ENCODE results near the gene TGFB1. TPM values are rescaled to one million over a fixed set of nuclear protein-coding genes. Genes with fewer than 3 reads are reported as not detected.

The TGFB1 gene
- polyA plus RNA-seq, 1 experiment = 4.9 TPM

- H3K27ac ChIP-seq (ENCODE audit: low read depth, low read length) = no peak overlapping the region
- POLR2A ChIA-PET = no interaction called here
- TF ChIP-seq CTCF (IDR thresholded peaks at IDR 0.05; ENCODE audit: low read depth, low read length) = no peak
These were observed 44.9 kb upstream of the TGFB1 start for GRCh38 chr19:41398598-41398997.

GRCh38 chr19:41398050-41398418, 44.3 kb upstream of the TGFB1 start:
- peak overlapping the region; percentile 90 for H3K4me3 ChIP-seq (ENCODE audit: low read depth, low read length)
- ChIA-PET CTCF (no interaction called here), POLR2A (no interaction called here)
- TF ChIP-seq CTCF (IDR thresholded peaks at IDR 0.05; ENCODE audit: low read depth, low read length) = no peak
- DNase-seq (ENCODE audit: low read depth, low spot score) = no peak
- no peaks in the 10 kb centered on the region for H3K27me3 ChIP-seq (ENCODE audit: control insufficient read depth, insufficient read depth, low read length)
- H3K9me3 ChIP-seq (ENCODE audit: control insufficient read depth, insufficient read depth, low read length) = no peaks in the 10 kb centered on the region
- H3K27ac ChIP-seq (ENCODE audit: low read depth, low read length) = no peak overlapping the region

More at GRCh38 chr19:41398598-41398997, 44.9 kb upstream of the TGFB1 start:
- H3K4me3 ChIP-seq (ENCODE audit: low read depth, low read length) = peak overlapping the region; percentile 90
- H3K27me3 ChIP-seq (ENCODE audit: control insufficient read depth, insufficient read depth, low read length) = no peaks in the 10 kb centered on the region
- CTCF ChIA-PET = interaction anchor here (1.1 kb wide), 1 partner anchor 44 kb away, joined by 5 read pairs; no protein-coding TSS in a partner anchor
- no peak for DNase-seq (ENCODE audit: low read depth, low spot score)
- no peaks in the 10 kb centered on the region for H3K9me3 ChIP-seq (ENCODE audit: control insufficient read depth, insufficient read depth, low read length)

- DNase-seq (ENCODE audit: low read depth, low spot score) = peak; percentile 100
- Histone ChIP-seq H3K4me3 (ENCODE audit: low read depth, low read length) (peak within 1 kb of the TSS; percentile 93), H3K27ac (ENCODE audit: low read depth, low read length) (peak within 1 kb of the TSS; percentile 85), H3K9me3 (ENCODE audit: control insufficient read depth, insufficient read depth, low read length) (no peaks in the 10 kb centered on the region), H3K27me3 (ENCODE audit: control insufficient read depth, insufficient read depth, low read length) (no peaks in the 10 kb centered on the region)
- POLR2A ChIA-PET = no interaction called here
- TF ChIP-seq CTCF (IDR thresholded peaks at IDR 0.05; ENCODE audit: low read depth, low read length) = no peak
- CTCF ChIA-PET = no interaction called here
These were observed 43.6 kb upstream of the TGFB1 start, which contains the start of the genes BCKDHA and EXOSC5 for GRCh38 chr19:41397086-41398049. BCKDHA (plus strand) TSS chr19:41397818; CDS start chr19:41397828, 10 bp downstream. EXOSC5 (minus strand) TSS chr19:41397359; CDS start chr19:41397328, 31 bp downstream.

GRCh38 chr19:41395355-41395754, 41.6 kb upstream of the TGFB1 start:
- POLR2A ChIA-PET = no interaction called here
- no peak for DNase-seq (ENCODE audit: low read depth, low spot score)
- no peaks in the 10 kb centered on the region for H3K27me3 ChIP-seq (ENCODE audit: control insufficient read depth, insufficient read depth, low read length)
- no peak overlapping the region for H3K27ac ChIP-seq (ENCODE audit: low read depth, low read length)
- no peak for TF ChIP-seq CTCF (IDR thresholded peaks at IDR 0.05; ENCODE audit: low read depth, low read length)
- no peaks in the 10 kb centered on the region for H3K9me3 ChIP-seq (ENCODE audit: control insufficient read depth, insufficient read depth, low read length)
- H3K4me3 ChIP-seq (ENCODE audit: low read depth, low read length) = no peak overlapping the region
- CTCF ChIA-PET = no interaction called here

GRCh38 chr19:41392775-41393174, 39.1 kb upstream of the TGFB1 start:
- DNase-seq (ENCODE audit: low read depth, low spot score) = no peak
- TF ChIP-seq CTCF (IDR thresholded peaks at IDR 0.05; ENCODE audit: low read depth, low read length) = no peak
- POLR2A ChIA-PET = no interaction called here
- Histone ChIP-seq H3K4me3 (ENCODE audit: low read depth, low read length) (no peak overlapping the region), H3K9me3 (ENCODE audit: control insufficient read depth, insufficient read depth, low read length) (no peaks in the 10 kb centered on the region), H3K27ac (ENCODE audit: low read depth, low read length) (no peak overlapping the region), H3K27me3 (ENCODE audit: control insufficient read depth, insufficient read depth, low read length) (no peaks in the 10 kb centered on the region)
- CTCF ChIA-PET = no interaction called here

Data from AG04450 (cell line).